Activated CD8-positive, alpha-beta memory T cell treated with anti-CD3 and anti-CD28 coated beads, Interleukin-2, amount 50 U/mL, for 1 hour (primary cell): Measurements from ENCODE around the gene IGF2R.

Experiments
- DNase-seq: peaks from one replicate; pipeline ENCODE4 v3.0.0-alpha.2; 2020; ENCODE audit errors: extremely low read depth

IGF2R gene

GRCh38 chr6:159977255-159977903 is 8.5 kb downstream of the IGF2R start:
- DNase-seq: no peak

GRCh38 chr6:159977904-159978268 is 9.0 kb downstream of the IGF2R start:
- DNase-seq: no peak

DNA sequence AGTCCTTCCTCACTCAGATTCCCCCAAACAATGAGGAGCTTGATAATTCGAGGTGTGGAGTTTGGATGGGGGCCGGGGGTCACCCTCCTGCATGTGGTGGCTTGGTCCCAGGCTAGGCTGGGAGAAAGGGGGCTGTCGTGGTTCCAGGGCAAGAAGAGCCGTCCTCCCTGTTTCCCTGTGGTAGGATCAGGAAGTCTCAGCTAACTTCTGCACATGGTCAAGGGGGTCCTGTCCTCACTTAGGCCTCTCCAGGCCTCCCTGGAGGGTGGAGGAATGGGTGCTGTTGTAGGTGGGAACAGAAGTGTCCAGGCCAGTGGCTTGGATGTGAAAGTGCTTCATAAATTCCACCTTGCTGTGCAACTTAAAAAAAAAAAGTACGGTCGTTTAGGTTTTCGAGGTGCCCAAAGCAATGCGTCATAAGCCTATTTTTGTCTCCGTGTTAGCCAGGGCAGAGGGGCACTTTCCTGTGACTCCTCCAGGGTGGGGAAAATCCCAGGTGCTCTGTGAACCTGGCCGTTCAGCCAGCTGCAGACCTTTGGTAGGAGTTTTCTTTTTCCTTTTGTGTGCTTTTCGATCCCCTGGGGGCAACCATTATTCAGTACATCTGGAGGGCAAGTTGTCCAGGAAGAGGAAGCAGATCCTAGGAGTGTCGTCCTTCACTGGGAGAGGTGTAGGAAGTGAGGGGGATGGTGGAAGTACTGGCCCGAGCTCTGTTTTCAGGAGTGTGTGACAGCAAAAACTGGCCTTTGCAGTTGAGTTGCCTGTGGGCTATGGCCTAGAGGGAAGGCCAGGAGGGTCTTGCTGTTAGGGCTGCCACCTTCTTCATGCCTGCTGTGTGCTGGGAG is 9.6 kb downstream of the IGF2R start:
- no peak for DNase-seq

DNA sequence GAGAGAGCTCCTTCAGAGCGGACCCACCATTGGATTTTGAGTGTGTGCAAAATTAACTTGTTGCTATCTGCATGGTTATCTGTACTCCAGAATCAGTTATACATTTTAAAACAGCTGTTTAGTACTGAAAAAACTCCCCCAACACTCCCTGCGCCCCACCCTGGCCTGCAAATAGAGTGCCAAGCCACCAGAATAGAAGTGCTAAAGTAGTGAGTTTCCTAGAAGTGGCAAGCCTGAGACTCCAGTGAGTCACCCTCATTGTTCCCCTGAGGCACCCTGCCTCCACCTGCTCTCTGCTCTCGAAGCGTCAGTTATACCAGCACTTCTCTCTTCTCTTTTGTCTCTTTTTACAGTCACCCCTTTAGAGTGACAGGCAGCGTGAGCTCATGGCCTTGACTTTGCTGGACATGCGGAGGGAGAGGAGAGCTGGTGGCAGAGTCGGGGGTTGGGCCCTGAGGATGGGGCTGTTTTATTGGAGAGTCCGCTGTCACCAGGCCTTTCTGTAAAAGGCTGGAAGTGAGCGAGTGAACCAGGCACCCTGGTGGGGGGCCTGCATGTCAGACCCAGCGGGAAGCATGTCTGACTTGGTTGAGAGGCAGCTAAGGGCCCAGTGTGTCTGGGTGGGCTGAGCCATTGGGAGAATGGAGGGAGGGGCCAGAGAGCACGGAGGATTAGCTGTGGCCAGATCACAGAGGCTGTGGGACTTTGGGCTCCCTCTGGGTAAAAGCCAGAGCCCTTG is 10.4 kb downstream of the IGF2R start:
- peak; percentile 40 for DNase-seq

DNA sequence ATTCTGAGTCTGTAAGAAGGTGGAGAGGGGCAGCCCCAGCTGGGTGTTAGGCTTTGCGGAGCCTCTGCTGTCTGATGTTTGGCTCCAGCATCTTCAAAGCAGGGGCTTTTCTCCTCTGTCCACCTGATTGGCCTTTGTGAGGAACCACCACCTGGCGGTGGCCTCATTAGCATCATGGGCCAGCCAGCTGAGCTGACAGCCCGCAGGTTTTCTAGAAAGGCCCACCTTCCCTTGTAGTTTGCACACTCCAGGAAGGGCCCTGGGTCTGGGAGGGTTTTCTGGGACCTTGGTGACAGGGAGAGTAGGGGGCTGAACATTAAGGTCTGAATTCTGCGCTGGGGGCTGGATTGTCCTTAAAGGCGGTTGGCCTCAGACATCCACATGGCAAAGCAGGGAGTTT is 11.6 kb downstream of the IGF2R start:
- no peak for DNase-seq

- no peak for DNase-seq
Measured at GRCh38 chr6:159981071-159981402, 12.2 kb downstream of the IGF2R start.

DNA sequence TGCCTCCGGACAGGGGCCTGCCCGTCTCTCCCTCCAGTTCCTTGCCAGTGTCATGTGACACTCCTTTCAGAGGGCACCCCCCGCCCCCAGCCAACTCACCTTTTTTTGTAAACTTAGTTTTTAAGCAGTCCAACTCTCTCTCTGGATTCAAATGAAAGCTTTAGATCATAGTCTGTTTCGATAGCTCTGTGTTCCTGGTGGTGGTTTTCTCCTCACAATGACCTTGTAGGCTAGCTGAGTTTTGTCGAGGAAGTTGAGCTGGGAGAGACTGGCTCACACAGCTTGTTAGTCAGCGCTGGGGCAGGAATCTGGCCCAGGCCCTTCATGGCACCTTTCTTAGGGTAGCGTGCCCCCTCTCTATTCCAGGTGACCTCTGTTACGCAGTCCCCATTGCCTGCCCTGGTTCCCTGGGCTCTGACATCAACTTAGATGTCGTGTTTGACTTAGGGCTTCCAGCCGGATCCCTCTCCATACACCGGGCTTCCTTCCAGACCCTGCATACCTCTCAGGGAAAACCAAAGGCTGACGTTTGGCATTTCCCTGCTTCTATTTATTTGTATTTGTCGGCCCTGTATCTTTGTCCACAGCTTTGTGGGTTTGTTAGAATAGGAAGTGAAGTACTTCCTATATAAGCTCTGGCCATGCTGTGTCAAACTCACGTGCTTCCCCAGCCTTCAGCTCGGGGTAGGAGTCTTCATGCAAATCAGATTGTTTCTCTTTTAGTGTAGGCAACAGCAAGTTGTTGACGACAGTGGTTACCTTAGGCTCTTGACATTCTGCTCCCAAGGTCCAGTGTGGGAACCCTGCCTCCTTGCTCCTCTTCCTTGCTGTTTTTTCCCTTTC is 12.7 kb downstream of the IGF2R start:
- DNase-seq: no peak

GRCh38 chr6:159982731-159983506 is 14.0 kb downstream of the IGF2R start:
- DNase-seq: no peak

GRCh38 chr6:159983641-159984080 is 14.8 kb downstream of the IGF2R start:
- no peak for DNase-seq

- no peak for DNase-seq
Measured at GRCh38 chr6:159984268-159984786, 15.4 kb downstream of the IGF2R start.

- no peak for DNase-seq
Measured at GRCh38 chr6:159985296-159985945, 16.5 kb downstream of the IGF2R start.

GRCh38 chr6:159988983-159989454 is 20.1 kb downstream of the IGF2R start:
- DNase-seq: no peak

DNA sequence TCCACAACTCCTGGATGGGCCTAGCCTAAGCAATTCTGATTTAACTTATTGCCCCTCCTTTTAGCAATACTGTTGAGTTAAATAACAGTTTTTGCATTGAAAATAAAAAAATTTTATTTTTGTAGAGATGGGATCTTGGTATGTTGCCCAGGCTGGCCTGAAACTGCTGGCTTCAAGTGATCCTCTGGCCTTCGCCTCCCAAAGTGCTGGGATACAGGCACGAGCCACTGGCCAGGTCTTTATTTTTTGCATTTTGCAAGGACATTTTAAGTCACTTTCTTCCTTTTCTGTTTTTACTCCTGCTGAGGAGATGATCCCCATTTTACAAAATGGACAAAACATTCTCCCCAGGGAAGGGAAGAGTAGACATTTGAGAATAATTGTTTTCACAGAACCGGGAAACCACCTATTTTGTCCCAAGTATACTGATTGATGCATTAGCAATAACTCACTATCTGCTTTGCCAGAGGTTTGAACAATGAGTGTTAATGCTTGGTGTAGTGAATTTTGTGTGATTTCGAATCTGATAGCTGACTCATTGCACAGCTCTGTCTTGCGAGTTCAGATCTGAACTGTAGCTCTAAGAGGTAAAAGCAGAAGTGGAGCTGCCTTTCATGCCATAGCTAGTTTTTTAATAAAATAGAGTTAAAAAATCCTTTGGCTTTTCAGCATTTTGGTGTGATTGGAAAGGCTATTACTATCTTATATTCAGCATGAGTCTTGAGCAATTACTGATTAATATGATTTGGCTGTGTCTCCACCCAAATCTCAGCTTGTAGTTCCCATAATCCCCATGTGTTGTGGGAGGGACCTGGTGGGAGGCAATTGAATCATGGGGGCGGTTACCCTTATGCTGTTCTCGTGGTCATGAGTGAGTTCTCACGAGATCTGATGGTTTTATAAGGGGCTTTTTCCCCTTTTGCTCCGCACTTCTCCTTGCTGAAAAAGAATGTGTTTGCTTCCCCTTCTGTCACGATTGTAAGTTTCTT is 20.9 kb downstream of the IGF2R start:
- DNase-seq: no peak

DNA sequence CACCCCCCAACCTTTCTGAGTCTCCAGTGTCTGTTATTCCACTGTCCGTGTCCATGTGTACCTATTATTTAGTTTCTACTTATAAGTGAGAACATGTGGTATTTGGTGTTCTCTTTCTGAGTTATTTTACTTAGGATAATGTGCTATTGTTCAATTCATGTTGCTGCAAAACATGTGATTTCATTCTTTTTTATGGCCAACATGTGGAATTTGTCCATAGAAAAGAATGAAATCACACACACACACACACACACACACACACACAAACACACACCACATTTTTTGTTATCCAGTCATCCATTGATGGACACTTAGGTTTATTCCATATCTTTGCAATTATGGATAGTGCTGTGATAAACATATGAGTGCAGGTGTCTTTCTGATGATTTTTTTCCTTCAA is 23.5 kb downstream of the IGF2R start:
- DNase-seq: no peak

- no peak for DNase-seq
Measured at GRCh38 chr6:159995405-159995804, 26.5 kb downstream of the IGF2R start.

- no peak for DNase-seq
Measured at GRCh38 chr6:159996087-159996622, 27.3 kb downstream of the IGF2R start.

GRCh38 chr6:159996626-159997497 is 28.0 kb downstream of the IGF2R start:
- DNase-seq: no peak
